ENCODE data around the gene PTGIS.

GRCh38 chr20:49587111-49587570 lies 19.2 kb upstream of the PTGIS start:
- TF ChIP-seq CTCF (IDR thresholded peaks at IDR 0.05) = no peak
- no peak for TF ChIP-seq POLR2A (IDR thresholded peaks at IDR 0.05)

Data from body of pancreas (tissue), 4 donors.